Right forelimb (tissue), 1 donor: ENCODE data around the gene HOXB4.

Source experiments
- DNase-seq: peaks from one replicate; pipeline ENCODE4 v3.0.0-alpha.2; 2018

Gene HOXB4

DNA sequence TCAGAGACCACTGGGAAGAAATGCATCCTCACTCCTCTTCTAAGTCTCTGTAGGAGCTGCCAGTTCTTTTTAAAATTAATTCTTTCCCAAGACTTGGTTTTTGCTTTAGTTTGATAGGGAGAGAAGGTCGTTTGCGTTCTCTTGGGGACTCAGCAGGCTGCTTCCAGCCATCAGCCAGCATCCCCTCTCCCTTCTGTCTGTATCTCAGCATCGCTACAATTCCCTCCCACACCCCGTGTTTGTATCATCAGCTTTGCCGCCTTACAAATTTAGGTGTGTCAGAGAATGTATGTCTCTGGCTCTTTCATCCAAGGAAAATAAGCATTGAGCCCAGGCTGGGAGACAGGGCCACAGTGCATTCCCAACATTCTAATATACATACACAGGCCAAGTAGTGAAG, 21.2 kb upstream of the HOXB4 start:
- DNase-seq: no peak

DNA sequence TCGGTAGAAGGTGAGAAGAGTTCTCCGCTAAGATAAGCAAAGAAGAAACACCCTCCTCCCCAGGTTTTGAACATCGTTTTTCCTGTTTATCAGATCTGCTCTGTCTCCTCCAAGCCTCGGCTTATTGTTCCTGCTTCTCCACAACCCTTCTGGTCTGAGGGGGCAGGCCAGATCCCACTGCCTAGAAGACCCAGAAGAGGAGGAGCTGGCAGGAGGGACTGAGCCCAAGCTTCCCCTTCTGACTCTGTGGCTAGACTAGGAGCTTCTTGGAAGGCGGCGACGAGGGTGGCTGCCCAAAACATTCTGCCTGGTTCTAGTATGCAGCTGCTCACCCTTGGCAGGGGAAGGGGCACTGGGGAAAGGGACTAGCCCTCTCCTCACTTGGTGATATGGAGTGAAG, 20.6 kb upstream of the HOXB4 start:
- no peak for DNase-seq

GRCh38 chr17:48597778-48598631, 19.9 kb upstream of the HOXB4 start:
- no peak for DNase-seq

DNA sequence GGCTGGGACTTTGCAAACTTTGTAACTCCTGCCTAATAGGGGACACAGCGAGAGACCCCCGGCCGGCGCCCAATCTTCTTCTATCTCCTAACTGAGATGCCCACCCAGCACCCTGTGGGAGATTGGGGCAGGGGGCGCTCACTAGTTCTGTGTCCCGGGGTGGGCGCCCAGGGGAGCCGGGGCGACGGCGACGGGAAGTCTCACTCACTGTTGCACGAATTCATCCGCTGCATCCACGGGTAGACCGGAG, 19.3 kb upstream of the HOXB4 start:
- no peak for DNase-seq

DNA sequence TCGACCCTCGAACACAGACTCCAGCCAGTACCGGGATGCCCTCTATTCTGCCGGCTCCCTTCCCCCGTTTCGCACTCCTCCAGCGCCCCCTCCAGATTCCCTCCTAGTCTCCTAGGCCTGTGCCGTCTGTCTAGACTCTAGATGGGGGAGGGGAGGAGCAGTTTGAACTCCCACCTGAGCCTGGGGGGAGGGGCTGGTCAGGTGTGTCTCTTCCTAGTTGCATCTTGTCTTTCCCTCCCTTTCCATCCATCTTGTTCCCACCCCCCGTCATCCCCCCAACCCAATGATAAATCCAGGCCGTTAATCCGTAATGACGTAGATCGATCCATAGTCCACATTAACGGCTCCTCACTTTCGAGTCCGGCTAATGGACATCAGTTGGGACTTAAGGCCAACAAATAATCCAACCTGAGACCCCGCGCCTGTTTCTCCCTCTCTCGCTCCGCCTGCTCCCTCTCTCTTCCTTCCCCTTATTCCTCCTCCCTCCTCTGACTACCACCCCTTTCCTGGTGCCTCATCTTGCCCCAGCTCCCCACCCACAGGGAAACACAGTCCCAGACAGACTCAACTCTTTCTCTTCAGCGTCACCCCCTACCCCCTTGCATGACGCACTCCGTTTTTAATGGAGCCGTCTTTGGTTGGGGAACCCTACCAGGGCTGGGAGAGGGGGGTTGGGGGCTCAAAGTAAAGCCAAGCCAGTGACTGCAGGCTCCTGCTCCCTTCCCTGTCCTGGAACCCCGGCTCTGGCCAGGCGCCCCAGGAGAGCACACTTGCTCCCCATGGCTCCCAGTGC, 18.8 kb upstream of the HOXB4 start:
- no peak for DNase-seq

DNA sequence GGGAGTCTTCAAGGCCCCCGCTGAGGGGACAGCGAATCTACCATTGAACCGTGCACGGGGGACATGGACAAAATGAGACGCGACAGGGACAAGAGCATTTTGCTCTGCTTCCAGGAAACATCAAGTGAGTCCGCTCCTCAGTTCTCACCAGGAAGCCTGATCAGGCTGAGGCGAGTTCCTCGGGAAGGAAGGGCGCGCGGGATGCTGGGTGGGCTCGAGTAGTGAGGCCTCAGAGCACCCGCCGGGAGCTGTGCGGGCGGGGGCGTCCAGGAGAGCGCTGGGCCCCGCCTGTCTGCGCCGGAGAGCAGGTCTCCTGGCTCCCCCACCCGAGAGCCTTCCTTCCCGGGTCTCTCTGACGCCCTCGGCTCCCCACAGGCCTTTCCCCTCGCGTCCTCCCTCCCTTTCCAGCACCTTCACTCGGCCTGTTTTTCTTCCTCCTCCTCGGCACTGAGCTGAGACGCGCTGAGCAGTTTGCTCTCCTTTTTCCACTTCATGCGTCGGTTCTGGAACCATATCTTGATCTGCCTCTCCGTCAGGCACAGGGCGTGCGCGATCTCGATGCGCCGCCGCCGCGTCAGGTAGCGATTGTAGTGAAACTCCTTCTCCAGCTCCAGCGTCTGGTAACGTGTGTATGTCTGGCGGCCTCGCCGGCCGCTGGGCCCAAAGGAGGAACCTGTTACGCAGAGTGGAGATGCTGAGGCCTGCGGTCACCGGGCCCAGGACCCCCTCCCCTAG, 18.0 kb upstream of the HOXB4 start:
- no peak for DNase-seq

- no peak for DNase-seq
Measured at GRCh38 chr17:48595278-48595999, 17.3 kb upstream of the HOXB4 start.

- no peak for DNase-seq
Measured at GRCh38 chr17:48594538-48595277, 16.6 kb upstream of the HOXB4 start.

DNA sequence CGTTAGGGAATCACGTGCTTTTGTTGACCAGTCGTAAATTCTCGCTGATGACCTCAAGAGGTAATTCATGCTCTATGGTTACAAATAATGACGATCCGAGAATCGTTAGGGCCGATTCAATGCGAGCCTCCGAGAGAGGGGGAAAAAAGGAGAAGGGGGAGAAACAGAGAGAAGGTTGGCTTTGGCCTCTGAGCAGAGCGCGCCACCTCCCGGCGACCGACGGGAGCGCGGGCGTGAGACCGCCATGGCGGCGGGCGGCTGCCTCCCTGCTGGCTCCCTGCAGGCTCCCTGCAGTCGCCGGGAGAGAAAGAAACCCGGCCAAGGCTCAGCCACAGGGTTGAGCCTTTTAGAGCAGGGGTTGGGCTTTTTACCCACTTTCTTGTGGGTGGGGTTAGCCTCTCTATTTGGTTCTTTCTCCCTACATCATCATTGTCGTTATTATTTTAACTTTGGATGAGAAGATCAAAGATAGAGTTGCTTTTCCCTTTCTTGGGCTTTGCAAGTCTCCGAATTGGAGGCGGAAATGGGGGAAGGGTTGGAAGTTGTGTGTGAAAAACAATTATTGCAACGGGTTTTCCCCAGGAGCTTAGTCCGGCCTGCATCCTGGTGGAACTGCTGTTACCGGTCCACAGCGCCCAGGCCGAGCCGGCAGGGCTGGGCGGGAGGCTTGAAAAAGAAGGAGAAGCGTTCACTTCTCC, 15.8 kb upstream of the HOXB4 start:
- peak; percentile 87 for DNase-seq

GRCh38 chr17:48593126-48593829, 15.1 kb upstream of the HOXB4 start, which contains the start of gene HOXB5:
TSS of gene HOXB5 (minus strand) at chr17:48593779. CDS start at chr17:48593682, 97 bp downstream.
- DNase-seq: no peak

DNA sequence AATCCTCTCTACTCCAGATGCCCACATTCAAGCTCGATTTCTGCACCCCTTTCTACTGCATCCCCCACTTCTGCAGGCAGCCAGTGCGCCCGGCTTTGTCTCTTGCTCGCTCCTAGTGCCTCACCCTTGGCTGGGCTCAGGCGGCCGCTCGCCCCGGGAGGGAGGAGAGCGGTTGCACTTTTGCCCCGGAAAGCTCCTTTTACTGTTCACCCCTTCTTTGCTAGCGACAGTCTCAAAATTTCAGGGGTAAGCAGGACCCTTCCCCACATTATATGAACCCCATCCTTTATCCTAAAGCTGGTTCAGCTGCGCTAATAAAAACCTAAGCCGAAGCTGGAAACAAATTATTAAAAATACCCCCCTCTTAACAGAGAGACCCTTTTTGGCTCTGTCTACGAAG, 14.4 kb upstream of the HOXB4 start:
- no peak for DNase-seq

GRCh38 chr17:48592057-48592514, 13.9 kb upstream of the HOXB4 start:
- DNase-seq: no peak

DNA sequence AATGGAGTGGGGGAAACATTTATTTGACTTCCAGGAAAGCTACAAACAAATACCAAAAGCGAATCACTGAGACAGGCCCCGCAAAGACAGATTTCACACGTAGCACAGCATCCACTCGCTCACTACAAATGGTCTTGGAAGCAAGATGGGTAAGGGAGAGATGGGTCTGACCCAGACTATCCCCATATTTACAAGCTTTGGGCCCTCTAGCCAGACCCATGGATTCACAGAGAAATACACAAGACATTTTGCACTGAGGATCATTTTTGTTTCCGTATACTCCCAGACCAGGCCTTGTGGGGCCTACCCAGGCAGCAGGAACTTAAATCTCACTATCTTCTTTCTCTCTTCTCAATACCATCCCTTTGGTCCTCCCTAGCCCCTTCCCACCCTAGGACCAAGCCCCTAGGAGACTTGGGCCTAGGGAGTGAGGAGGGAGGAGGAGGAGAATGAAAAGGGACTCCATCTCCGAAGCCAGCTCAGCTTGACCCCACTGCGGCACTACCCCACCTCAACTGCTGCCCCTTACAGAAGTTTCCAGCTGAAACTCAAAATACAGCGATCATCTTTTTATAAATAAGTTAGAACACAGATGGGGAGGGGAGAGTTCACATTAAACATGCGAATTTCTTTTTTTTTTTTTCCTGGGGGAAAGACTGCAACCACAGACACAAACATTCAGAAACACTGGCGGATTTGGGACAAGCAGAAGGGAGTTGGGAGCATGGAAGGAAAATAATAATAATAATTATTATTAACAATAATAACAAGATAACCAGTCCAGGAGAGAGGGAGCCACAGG, 13.3 kb upstream of the HOXB4 start:
- DNase-seq: no peak

GRCh38 chr17:48590607-48591161, 12.5 kb upstream of the HOXB4 start:
- DNase-seq: no peak

GRCh38 chr17:48589831-48590606, 11.9 kb upstream of the HOXB4 start, which contains the start of gene HOXB3:
TSS of gene HOXB3 (minus strand) at chr17:48590241. CDS start at chr17:48552474, 37,767 bp downstream.
- DNase-seq: no peak

GRCh38 chr17:48589060-48589830, 11.1 kb upstream of the HOXB4 start:
- DNase-seq: no peak

DNA sequence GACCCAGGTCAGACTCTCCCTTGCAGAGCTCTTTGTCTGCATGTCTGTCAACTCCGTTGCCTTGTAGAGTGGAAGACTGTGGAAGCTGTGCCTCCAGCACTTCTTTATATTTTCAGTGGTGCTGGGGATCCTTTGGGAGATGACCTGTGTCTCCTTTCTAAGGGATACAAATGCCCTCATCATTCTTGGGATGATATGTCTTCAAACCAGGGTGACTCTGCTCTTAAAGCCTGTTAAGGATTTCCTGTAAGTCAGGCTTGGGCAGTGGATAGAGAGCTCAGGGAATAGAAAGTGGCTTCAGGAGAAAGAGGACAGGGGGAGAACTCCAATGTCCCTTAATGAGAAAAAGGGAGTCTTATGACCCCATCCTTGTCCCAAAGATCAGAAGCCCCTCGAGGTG, 10.4 kb upstream of the HOXB4 start:
- DNase-seq: no peak

GRCh38 chr17:48588074-48588415, 9.9 kb upstream of the HOXB4 start:
- no peak for DNase-seq
